Caco-2 (cell line): Measurements from ENCODE around the gene TRPC6. TPM values are rescaled to one million over a fixed set of nuclear protein-coding genes. Genes with fewer than 3 reads are reported as not detected.
A peak's percentile ranks its signal among the peaks of the same experiment; 100 is the strongest.

ENCODE experiments used
- BruUV-seq: library from RNA; stranded (reverse); fragments of 400-500 nt; replicated peaks from 2 replicates; lab custom pipeline; 2021; lab: Mats Ljungman, UMichigan
- CTCF ChIA-PET: fragments of 300-600 bp; sonication (Branson Sonifier 250); formaldehyde crosslinking; loops from one replicate; lab custom pipeline; 2022; ENCODE audit warnings: antibody characterized with exemption; lab: Charles Lee
- POLR2A ChIA-PET: fragments of 300-600 bp; sonication (Branson Sonifier 250); formaldehyde crosslinking; loops from one replicate; lab custom pipeline; 2022; ENCODE audit warnings: antibody characterized with exemption; lab: Charles Lee
- DNase-seq, 2 experiments: peaks; one replicate each; pipeline versions ENCODE4 v3.0.0 to v3.0.0-alpha.2; 2020 to 2022
- H3K27me3 ChIP-seq: replicated peaks from 2 replicates; pipeline ENCODE4 v1.6.0; 2011; ENCODE audit warnings: low read length; ENCODE audit not compliant: control insufficient read depth, insufficient read depth
- H3K36me3 ChIP-seq: 2 replicates; pipeline ENCODE4 v1.5.1; 2011; ENCODE audit warnings: low read length; ENCODE audit not compliant: control insufficient read depth, insufficient read depth
- H3K4me1 ChIP-seq: fragments of 250-450 bp; sonication (Bioruptor Pico); 2 replicates; pipeline ENCODE4 v1.5.1; 2020; ENCODE audit warnings: mild to moderate bottlenecking
- H3K4me3 ChIP-seq: 2 replicates; pipeline ENCODE4 v1.5.1; 2011; ENCODE audit warnings: low read depth, mild to moderate bottlenecking, control low read depth, low read length
- H3K9me3 ChIP-seq: fragments of 250-450 bp; sonication (Bioruptor Pico); 2 replicates; pipeline ENCODE4 v1.5.1; 2020; ENCODE audit warnings: mild to moderate bottlenecking, moderate library complexity
- H3K27ac Mint-ChIP-seq: one replicate; pipeline ENCODE4 v1.8.0; 2022; ENCODE audit warnings: mixed read lengths; ENCODE audit not compliant: unreplicated experiment
- H3K27me3 Mint-ChIP-seq: one replicate; pipeline ENCODE4 v1.8.0; 2022; ENCODE audit warnings: mixed read lengths; ENCODE audit not compliant: insufficient read depth, unreplicated experiment
- H3K36me3 Mint-ChIP-seq: one replicate; pipeline ENCODE4 v1.8.0; 2022; ENCODE audit warnings: mild to moderate bottlenecking, mixed read lengths; ENCODE audit not compliant: insufficient read depth, unreplicated experiment
- H3K4me1 Mint-ChIP-seq: one replicate; pipeline ENCODE4 v1.8.0; 2022; ENCODE audit warnings: low read depth, mixed read lengths; ENCODE audit not compliant: unreplicated experiment
- H3K4me3 Mint-ChIP-seq: one replicate; pipeline ENCODE4 v1.8.0; 2022; ENCODE audit warnings: mild to moderate bottlenecking, moderate library complexity, mixed read lengths; ENCODE audit not compliant: unreplicated experiment
- H3K9me3 Mint-ChIP-seq: one replicate; pipeline ENCODE4 v1.8.0; 2022; ENCODE audit warnings: mixed read lengths; ENCODE audit not compliant: unreplicated experiment
- intact Hi-C: fragments of 100-400 bp; cut with micrococcal nuclease; formaldehyde crosslinking; loops from one replicate; pipeline ENCODE4 v1.10.0; 2022; ENCODE audit not compliant: unreplicated experiment
- microRNA-seq: library from miRNA; unstranded; fragments of <30 nt; microRNA quantifications from one replicate; pipeline ENCODE4 v1.2.0, GENCODE V29; 2022
- total RNA-seq: library from RNA; stranded (reverse); gene quantifications from 2 replicates; pipeline ENCODE4 v1.2.3, GENCODE V29; 2022
- TF ChIP-seq, protein P1 (sequence below), 2 experiments: fragments of 200-600 bp in 1 of 2; IDR thresholded peaks; 1 replicate in 1 of 2; 2 replicates in 1 of 2; pipeline versions ENCODE4 v1.5.1 to v1.8.0; 2011 to 2022; ENCODE audit warnings: antibody characterized with exemption in 1 of 2, control low read depth in 1 of 2, inconsistent platforms in 1 of 2, low read depth in 1 of 2, low read length in 1 of 2, mild to moderate bottlenecking in 1 of 2, moderate library complexity in 1 of 2; ENCODE audit not compliant: insufficient read depth in 1 of 2, severe bottlenecking in 1 of 2, unreplicated experiment in 1 of 2

The TRPC6 gene
- total RNA-seq, 1 experiment from 2014 or later, result 0.14 TPM

DNA sequence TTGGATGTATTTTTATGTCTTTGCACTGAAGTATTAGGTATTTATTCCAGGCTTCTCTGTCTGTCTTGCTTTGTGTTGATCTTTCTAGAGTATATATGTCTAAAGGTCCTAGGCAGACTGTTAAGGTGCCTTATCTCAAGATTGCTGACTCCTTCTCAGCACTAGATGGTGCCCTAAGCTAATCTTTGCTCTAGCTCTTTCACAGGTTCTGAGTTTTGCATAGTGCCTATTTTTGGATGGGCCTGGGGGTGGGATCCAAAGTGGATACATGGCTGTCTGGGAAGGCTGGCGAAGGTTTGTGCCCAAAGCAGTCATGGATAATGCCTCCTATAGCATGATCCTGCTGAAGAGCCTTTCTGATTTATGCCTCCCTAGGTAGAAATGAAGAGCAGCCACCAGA lies 154.9 kb downstream of the TRPC6 start:
- CTCF ChIA-PET, result interaction anchor here (0.6 to 1.4 kb wide), 7 partner anchors 9 to 840 kb away, joined by 3 to 8 read pairs (median 3); partner anchors contain the start of gene CEP126
- Mint-ChIP-seq H3K36me3 (no peaks in the 10 kb centered on the region), H3K4me3 (peak overlapping the region; percentile 10), H3K27ac (no peak overlapping the region), H3K27me3 (no peaks in the 10 kb centered on the region), H3K4me1 (peaks cover 23% of the 10 kb centered on the region), H3K9me3 (peaks cover 9% of the 10 kb centered on the region)
- H3K4me3 ChIP-seq, result no peak overlapping the region
- H3K27me3 ChIP-seq, result no peaks in the 10 kb centered on the region
- no TSS peak for BruUV-seq
- intact Hi-C loops, result loop anchor here (1.0 to 5.0 kb wide), 6 partner anchors 42 to 1068 kb away; no protein-coding TSS in a partner anchor
- POLR2A ChIA-PET, result no interaction called here
- H3K36me3 ChIP-seq, result no peaks in the 10 kb centered on the region
- TF ChIP-seq, protein P1, sequence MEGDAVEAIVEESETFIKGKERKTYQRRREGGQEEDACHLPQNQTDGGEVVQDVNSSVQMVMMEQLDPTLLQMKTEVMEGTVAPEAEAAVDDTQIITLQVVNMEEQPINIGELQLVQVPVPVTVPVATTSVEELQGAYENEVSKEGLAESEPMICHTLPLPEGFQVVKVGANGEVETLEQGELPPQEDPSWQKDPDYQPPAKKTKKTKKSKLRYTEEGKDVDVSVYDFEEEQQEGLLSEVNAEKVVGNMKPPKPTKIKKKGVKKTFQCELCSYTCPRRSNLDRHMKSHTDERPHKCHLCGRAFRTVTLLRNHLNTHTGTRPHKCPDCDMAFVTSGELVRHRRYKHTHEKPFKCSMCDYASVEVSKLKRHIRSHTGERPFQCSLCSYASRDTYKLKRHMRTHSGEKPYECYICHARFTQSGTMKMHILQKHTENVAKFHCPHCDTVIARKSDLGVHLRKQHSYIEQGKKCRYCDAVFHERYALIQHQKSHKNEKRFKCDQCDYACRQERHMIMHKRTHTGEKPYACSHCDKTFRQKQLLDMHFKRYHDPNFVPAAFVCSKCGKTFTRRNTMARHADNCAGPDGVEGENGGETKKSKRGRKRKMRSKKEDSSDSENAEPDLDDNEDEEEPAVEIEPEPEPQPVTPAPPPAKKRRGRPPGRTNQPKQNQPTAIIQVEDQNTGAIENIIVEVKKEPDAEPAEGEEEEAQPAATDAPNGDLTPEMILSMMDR (IDR thresholded peaks at IDR 0.05; ENCODE audit: insufficient read depth in 1 of 2, low read depth in 1 of 2, low read length in 1 of 2, severe bottlenecking in 1 of 2, unreplicated experiment in 1 of 2), result peak; percentile 74 to 79
- peak in 1 of 2 experiments; percentile 65 for DNase-seq
- peaks cover 8% of the 10 kb centered on the region for H3K9me3 ChIP-seq
- peaks cover 22% of the 10 kb centered on the region for H3K4me1 ChIP-seq

DNA sequence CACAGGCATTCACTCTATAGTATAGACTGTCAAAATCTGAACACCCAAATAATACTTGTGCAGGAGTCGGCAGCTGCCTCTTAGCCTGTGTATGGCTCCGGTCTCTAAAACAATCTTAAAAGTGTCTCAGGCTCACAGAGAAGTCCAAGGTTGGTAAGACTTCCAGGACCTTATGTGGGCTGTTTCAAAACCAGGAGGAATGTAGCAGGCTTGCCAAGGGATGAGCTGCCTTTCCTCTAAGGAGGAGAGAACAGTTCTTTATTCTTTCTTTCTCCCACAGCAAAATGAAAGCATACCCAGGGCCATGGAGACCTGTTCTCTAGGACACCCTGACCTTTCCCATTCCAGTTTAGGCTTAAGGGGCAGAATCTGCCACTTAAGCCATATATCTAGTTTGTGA lies 176.5 kb downstream of the TRPC6 start:
- Mint-ChIP-seq H3K27ac (no peak overlapping the region), H3K4me1 (no peaks in the 10 kb centered on the region), H3K27me3 (peaks cover 11% of the 10 kb centered on the region), H3K4me3 (no peak overlapping the region), H3K36me3 (no peaks in the 10 kb centered on the region), H3K9me3 (no peaks in the 10 kb centered on the region)
- intact Hi-C loops, result no loop called here
- H3K4me3 ChIP-seq, result no peak overlapping the region
- TF ChIP-seq, protein P1 (IDR thresholded peaks at IDR 0.05; ENCODE audit: insufficient read depth in 1 of 2, low read depth in 1 of 2, low read length in 1 of 2, severe bottlenecking in 1 of 2, unreplicated experiment in 1 of 2), result no peak
- CTCF ChIA-PET, result interaction anchor here (0.6 kb wide), 1 partner anchor 383 kb away, joined by 3 read pairs; no protein-coding TSS in a partner anchor
- H3K9me3 ChIP-seq, result no peaks in the 10 kb centered on the region
- POLR2A ChIA-PET, result no interaction called here
- no peak for DNase-seq
- no peaks in the 10 kb centered on the region for H3K4me1 ChIP-seq
- peaks cover 2% of the 10 kb centered on the region; the same call in 1 of the 2 replicates for H3K27me3 ChIP-seq
- H3K36me3 ChIP-seq, result no peaks in the 10 kb centered on the region
- no TSS peak for BruUV-seq

Small RNAs within 50 kb of the gene (microRNA-seq; reads per million reads assigned to microRNA genes)
- gene MIR3920, result not detected
